H1 (cell line): Measurements from ENCODE around the gene GLDC. TPM values are rescaled to one million over a fixed set of nuclear protein-coding genes. Genes with fewer than 3 reads are reported as not detected.

Experiments used
- CTCF ChIA-PET: fragments of 300-600 bp; sonication (Branson Sonifier 250); formaldehyde crosslinking; loops from one replicate; lab custom pipeline; 2021; ENCODE audit not compliant: partially characterized antibody; lab: Charles Lee
- POLR2A ChIA-PET: fragments of 300-600 bp; sonication (Branson Sonifier 250); formaldehyde crosslinking; loops from one replicate; lab custom pipeline; 2021; ENCODE audit warnings: inconsistent platforms; ENCODE audit not compliant: partially characterized antibody; lab: Charles Lee
- DNase-seq, 2 experiments: peaks; one replicate each; pipeline versions ENCODE4 v3.0.0 to v3.0.0-alpha.2; 2010 to 2022; ENCODE audit warnings: low spot score in 2 of 2, low read depth in 1 of 2, mixed read lengths in 1 of 2
- FAIRE-seq: peaks from 2 replicates; lab custom pipeline; 2011; peaks lifted over from hg19 to GRCh38; lab: Jason Lieb, UNC
- H2AFZ ChIP-seq: 2 replicates; pipeline ENCODE4 v1.8.1; 2012; ENCODE audit warnings: low read length, inconsistent platforms
- H2AK5ac ChIP-seq: 2 replicates; pipeline ENCODE4 v1.6.1; 2013; ENCODE audit warnings: low read depth, low read length
- H2BK120ac ChIP-seq: replicated peaks from 2 replicates; pipeline ENCODE3; 2013; ENCODE audit warnings: low read depth, low read length, inconsistent platforms
- H2BK12ac ChIP-seq: 2 replicates; pipeline ENCODE4 v1.6.1; 2013; ENCODE audit warnings: low read depth, low read length
- H2BK15ac ChIP-seq: 2 replicates; pipeline ENCODE4 v1.6.1; 2013; ENCODE audit warnings: low read length
- H2BK20ac ChIP-seq: 2 replicates; pipeline ENCODE4 v1.6.1; 2013; ENCODE audit warnings: low read length
- H2BK5ac ChIP-seq: 2 replicates; pipeline ENCODE4 v1.6.1; 2013; ENCODE audit warnings: low read depth, low read length
- H3K14ac ChIP-seq: 2 replicates; pipeline ENCODE4 v1.6.1; 2013; ENCODE audit warnings: inconsistent platforms; ENCODE audit not compliant: insufficient read length
- H3K18ac ChIP-seq: 2 replicates; pipeline ENCODE4 v1.6.1; 2013; ENCODE audit warnings: low read length; ENCODE audit errors: extremely low read depth
- H3K23ac ChIP-seq: 2 replicates; pipeline ENCODE4 v1.6.1; 2013; ENCODE audit warnings: inconsistent platforms; ENCODE audit not compliant: insufficient read length
- H3K23me2 ChIP-seq: 2 replicates; pipeline ENCODE4 v1.6.1; 2013; ENCODE audit warnings: low read depth, low read length
- H3K27ac ChIP-seq: 2 replicates; pipeline ENCODE4 v1.6.1; 2011; ENCODE audit warnings: low read depth, low read length, inconsistent platforms
- H3K27me3 ChIP-seq, 4 experiments: replicated peaks in 1 of 4; 1 replicate in 1 of 4; 2 replicates in 3 of 4; pipeline versions ENCODE4 v1.6.1 to v1.8.1; 2011 to 2013; ENCODE audit warnings: low read length in 3 of 4, mild to moderate bottlenecking in 3 of 4, inconsistent platforms in 2 of 4, mixed read lengths in 2 of 4, moderate library complexity in 1 of 4; ENCODE audit not compliant: control insufficient read depth in 3 of 4, insufficient read depth in 3 of 4; ENCODE audit errors: extremely low read depth in 1 of 4
- H3K36me3 ChIP-seq, 4 experiments: 2 replicates each; pipeline versions ENCODE4 v1.6.1 to v1.8.1; 2011 to 2013; ENCODE audit warnings: mild to moderate bottlenecking in 4 of 4, low read length in 3 of 4, moderate library complexity in 2 of 4, control low read depth in 1 of 4, inconsistent platforms in 1 of 4; ENCODE audit not compliant: insufficient read depth in 4 of 4, control insufficient read depth in 2 of 4
- H3K4ac ChIP-seq: replicated peaks from 2 replicates; pipeline ENCODE3; 2013; ENCODE audit warnings: low read length, low read depth, mixed read lengths, inconsistent platforms; ENCODE audit not compliant: insufficient read length
- H3K4me1 ChIP-seq, 4 experiments: replicated peaks in 1 of 4; 1 replicate in 1 of 4; 2 replicates in 3 of 4; pipeline versions ENCODE4 v1.6.1 to v1.8.1; 2011 to 2013; ENCODE audit warnings: low read length in 3 of 4, inconsistent platforms in 2 of 4, mixed read lengths in 1 of 4; ENCODE audit not compliant: insufficient read depth in 4 of 4, control insufficient read depth in 3 of 4
- H3K4me2 ChIP-seq, 2 experiments: 2 replicates each; pipeline versions ENCODE4 v1.6.1 to v1.8.1; 2011 to 2013; ENCODE audit warnings: low read depth in 2 of 2, low read length in 2 of 2, control low read depth in 1 of 2, inconsistent platforms in 1 of 2, mild to moderate bottlenecking in 1 of 2; ENCODE audit not compliant: insufficient read depth in 1 of 2
- H3K4me3 ChIP-seq, 4 experiments: fragments of 200-600, 300-600 bp in 1 of 4; sonication (generic), shearing (Covaris generic), sonication (Bioruptor Twin) in 1 of 4; 2 replicates each; pipeline versions ENCODE4 v1.5.1 to v1.8.1; 2011 to 2016; ENCODE audit warnings: low read length in 4 of 4, low read depth in 3 of 4, control low read depth in 2 of 4, inconsistent platforms in 2 of 4, mild to moderate bottlenecking in 2 of 4, mixed read lengths in 1 of 4, moderate library complexity in 1 of 4; ENCODE audit not compliant: insufficient read depth in 2 of 4; ENCODE audit errors: extremely low read depth in 1 of 4
- H3K56ac ChIP-seq: replicated peaks from 2 replicates; pipeline ENCODE3; 2013; ENCODE audit warnings: low read depth, mild to moderate bottlenecking, mixed read lengths, low read length, inconsistent platforms; ENCODE audit not compliant: insufficient read length
- H3K79me1 ChIP-seq: 2 replicates; pipeline ENCODE4 v1.6.1; 2013; ENCODE audit warnings: low read depth, low read length, control low read depth
- H3K79me2 ChIP-seq, 2 experiments: 2 replicates each; pipeline versions ENCODE4 v1.6.1 to v1.8.1; 2012 to 2013; ENCODE audit warnings: low read length in 2 of 2, mild to moderate bottlenecking in 2 of 2, inconsistent platforms in 1 of 2; ENCODE audit not compliant: insufficient read depth in 2 of 2, control insufficient read depth in 1 of 2
- H3K9ac ChIP-seq, 4 experiments: replicated peaks in 1 of 4; 1 replicate in 1 of 4; 2 replicates in 3 of 4; pipeline versions ENCODE4 v1.6.1 to v1.8.1; 2011 to 2013; ENCODE audit warnings: low read depth in 3 of 4, low read length in 3 of 4, control low read depth in 2 of 4, mild to moderate bottlenecking in 2 of 4, moderate library complexity in 2 of 4, inconsistent platforms in 1 of 4; ENCODE audit errors: extremely low read depth in 1 of 4
- H3K9me3 ChIP-seq, 2 experiments: 2 replicates each; pipeline versions ENCODE4 v1.6.1 to v1.8.1; 2012 to 2013; ENCODE audit warnings: mild to moderate bottlenecking in 2 of 2, moderate library complexity in 2 of 2, control low read depth in 1 of 2, inconsistent platforms in 1 of 2, low read depth in 1 of 2, low read length in 1 of 2, mixed read lengths in 1 of 2; ENCODE audit not compliant: insufficient read depth in 2 of 2
- H4K20me1 ChIP-seq, 2 experiments: replicated peaks in 1 of 2; 2 replicates each; pipeline versions ENCODE3 to v1.8.1; 2011 to 2013; ENCODE audit warnings: inconsistent platforms in 2 of 2, low read length in 2 of 2, mild to moderate bottlenecking in 1 of 2; ENCODE audit not compliant: insufficient read depth in 2 of 2, control insufficient read depth in 1 of 2
- H4K5ac ChIP-seq: 2 replicates; pipeline ENCODE4 v1.6.1; 2013; ENCODE audit warnings: low read length, low read depth, mixed read lengths, inconsistent platforms; ENCODE audit not compliant: insufficient read length
- H4K8ac ChIP-seq: 2 replicates; pipeline ENCODE4 v1.8.0; 2013; ENCODE audit warnings: mild to moderate bottlenecking, moderate library complexity, low read length, inconsistent platforms; ENCODE audit not compliant: insufficient read depth; ENCODE audit errors: extremely low read depth
- H4K91ac ChIP-seq: replicated peaks from 2 replicates; pipeline ENCODE3; 2013; ENCODE audit warnings: low read length, mixed read lengths, inconsistent platforms; ENCODE audit not compliant: insufficient read length
- BACH1 ChIP-seq: IDR thresholded peaks from 2 replicates; pipeline ENCODE4 v1.6.1; 2012; ENCODE audit warnings: low read length, improper control_type of control experiment
- BRCA1 ChIP-seq: IDR thresholded peaks from 2 replicates; pipeline ENCODE4 v1.6.1; 2012; ENCODE audit warnings: low read depth, low read length, improper control_type of control experiment
- CEBPB ChIP-seq: IDR thresholded peaks from 2 replicates; pipeline ENCODE4 v1.6.1; 2012; ENCODE audit warnings: low read depth, low read length
- CHD1 ChIP-seq: IDR thresholded peaks from 2 replicates; pipeline ENCODE4 v1.6.1; 2012; ENCODE audit warnings: low read depth, low read length, improper control_type of control experiment
- HDAC6 ChIP-seq: IDR thresholded peaks from one replicate; pipeline ENCODE4 v1.7.1; 2012; ENCODE audit warnings: low read depth, mild to moderate bottlenecking, inconsistent platforms, low read length, moderate library complexity
- JUND ChIP-seq: IDR thresholded peaks from 2 replicates; pipeline ENCODE4 v1.6.1; 2011; ENCODE audit warnings: mild to moderate bottlenecking, improper control_type of control experiment, low read length
- KDM5A ChIP-seq: fragments of 200-600 bp; IDR thresholded peaks from 2 replicates; pipeline ENCODE4 v1.7.1; 2012; ENCODE audit warnings: mild to moderate bottlenecking, low read length, inconsistent platforms, mixed read lengths
- NRF1 ChIP-seq: IDR thresholded peaks from 2 replicates; pipeline ENCODE4 v1.6.1; 2011; ENCODE audit warnings: mild to moderate bottlenecking, low read depth, low read length, improper control_type of control experiment
- POLR2A ChIP-seq, 2 experiments: IDR thresholded peaks; 1 replicate in 1 of 2; 2 replicates in 1 of 2; pipeline ENCODE4 v1.6.1; 2011; ENCODE audit warnings: low read depth in 2 of 2, low read length in 2 of 2, mild to moderate bottlenecking in 2 of 2; ENCODE audit errors: control extremely low read depth in 1 of 2
- POLR2AphosphoS5 ChIP-seq: IDR thresholded peaks from 2 replicates; pipeline ENCODE4 v1.6.1; 2011; ENCODE audit warnings: low read depth, low read length
- RFX5 ChIP-seq: IDR thresholded peaks from 2 replicates; pipeline ENCODE4 v1.6.1; 2011; ENCODE audit warnings: low read depth, low read length, improper control_type of control experiment, borderline replicate concordance
- RXRA ChIP-seq: IDR thresholded peaks from 2 replicates; pipeline ENCODE4 v1.6.1; 2011; ENCODE audit warnings: low read depth, mild to moderate bottlenecking, low read length, moderate library complexity; ENCODE audit not compliant: insufficient read depth
- SAP30 ChIP-seq: fragments of 300-600 bp; sonication (generic); IDR thresholded peaks from 2 replicates; pipeline ENCODE4 v1.7.1; 2012; ENCODE audit warnings: low read length, moderate library complexity, mild to moderate bottlenecking, inconsistent platforms; ENCODE audit not compliant: insufficient read depth, insufficient replicate concordance
- SRF ChIP-seq: IDR thresholded peaks from 2 replicates; pipeline ENCODE4 v1.6.1; 2011; ENCODE audit warnings: mild to moderate bottlenecking, low read depth, low read length, moderate library complexity
- TAF1 ChIP-seq: IDR thresholded peaks from 2 replicates; pipeline ENCODE4 v1.6.1; 2011; ENCODE audit warnings: mild to moderate bottlenecking, low read depth, low read length
- TBP ChIP-seq: IDR thresholded peaks from 2 replicates; pipeline ENCODE4 v1.6.1; 2011; ENCODE audit warnings: low read depth, low read length, improper control_type of control experiment
- whole genome bisulfite sequencing, 2 experiments: shearing (Covaris generic) in 1 of 2; methylation state at CpG; one replicate each; pipeline versions ENCODE4 v1.1.6 to v1.1.7; 2013 to 2015; ENCODE audit warnings: low lambda C conversion rate in 2 of 2, mixed read lengths in 2 of 2, inconsistent platforms in 1 of 2, low coverage in 1 of 2, missing lambda C conversion rate in 1 of 2; ENCODE audit not compliant: insufficient replicate concordance in 2 of 2, insufficient coverage in 1 of 2, insufficient read length in 1 of 2; ENCODE audit errors: extremely low coverage in 1 of 2, missing lambda C conversion rate in 1 of 2; 5-methylcytosine and 5-hydroxymethylcytosine counted together
- polyA plus RNA-seq, 7 experiments: library from polyadenylated mRNA; depleted of rRNA in 3 of 7; stranded (reverse) in 5 of 7; unstranded in 2 of 7; fragments of >200 nt in 5 of 7; fragments of 200-250 nt in 2 of 7; gene quantifications; 1 replicate in 5 of 7; 2 replicates in 1 of 7; 4 replicates in 1 of 7; pipeline versions ENCODE4 v1.2.1 to v1.2.3, GENCODE V29; 2011 to 2013; ENCODE audit warnings: missing spikeins in 2 of 7, mixed read lengths in 2 of 7
- total RNA-seq: library from RNA; stranded (reverse); fragmentation: NEBNext Ultra II Directional; extraction: Animal tissue kit (Norgen Biotek cat#: 25700); gene quantifications from 2 replicates; pipeline ENCODE4 v1.2.1, GENCODE V29; 2021

Gene GLDC
- total and polyA plus RNA-seq, 2 of the 8 experiments (the other 6 are each of a cell fraction or from before 2014, with no cell fraction given) = 48.8 to 101 TPM

DNA sequence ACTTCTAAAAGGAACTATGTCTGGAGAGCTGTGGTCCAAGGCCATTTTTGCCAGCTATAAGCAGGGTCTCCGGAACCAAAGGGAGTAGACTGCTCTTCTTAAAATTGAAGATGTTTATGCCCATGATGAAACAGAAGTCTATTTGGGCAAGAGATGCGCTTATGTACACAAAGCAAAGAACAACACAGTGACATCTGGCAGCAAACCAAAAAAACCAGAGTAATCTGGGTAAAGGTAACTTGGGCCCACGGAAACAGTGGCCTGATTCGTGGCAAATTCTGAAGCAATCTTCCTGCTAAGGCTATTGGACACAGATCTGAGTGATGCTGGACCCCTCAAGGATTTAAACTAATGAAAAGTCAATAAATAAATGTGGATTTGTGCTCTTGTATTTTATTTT, 29.7 kb upstream of the GLDC start:
- Histone ChIP-seq H2BK120ac (no peak overlapping the region), H2AFZ (no peak overlapping the region), H2BK5ac (no peak overlapping the region)
- TF ChIP-seq POLR2A (IDR thresholded peaks at IDR 0.05; ENCODE audit: control extremely low read depth in 1 of 2, low read depth in 2 of 2, low read length in 2 of 2) (no peak), RXRA (no peak), SAP30 (no peak), NRF1 (no peak), TAF1 (no peak), CHD1 (no peak), JUND (no peak), SRF (no peak), BACH1 (no peak), POLR2AphosphoS5 (no peak), HDAC6 (no peak), TBP (no peak), RFX5 (no peak), KDM5A (no peak), CEBPB (no peak), BRCA1 (no peak)
- TF ChIP-seq, all 59 proteins: peak for 0
- H3K18ac ChIP-seq = no peak overlapping the region
- H3K56ac ChIP-seq = no peak overlapping the region
- ChIA-PET CTCF (interaction anchor here (0.7 to 4.6 kb wide), 3 partner anchors 8 to 313 kb away, joined by 3 to 26 read pairs (median 5); no protein-coding TSS in a partner anchor), POLR2A (interaction anchor here (1.1 kb wide), 1 partner anchor 11 kb away, joined by 3 read pairs; no protein-coding TSS in a partner anchor)
- no peaks in the 10 kb centered on the region for H3K79me2 ChIP-seq
- H4K5ac ChIP-seq = no peak overlapping the region
- 93% methylated on average over 4 of the region's 4 CpGs; no CpG with 5 or more reads in 1 of the 2 experiments for WGBS, 2 experiments
- no peaks in the 10 kb centered on the region for H4K20me1 ChIP-seq
- no peak overlapping the region for H2BK12ac ChIP-seq
- H3K36me3 ChIP-seq = peaks cover 0 to 4% (median 0%) of the 10 kb centered on the region in 4 experiments; a peak in 1 of 8 replicates
- no peaks in the 10 kb centered on the region for H3K9me3 ChIP-seq
- no peak overlapping the region for H3K4ac ChIP-seq
- H3K23ac ChIP-seq = no peak overlapping the region
- no peak overlapping the region for H2AK5ac ChIP-seq
- H3K4me1 ChIP-seq = no peaks in the 10 kb centered on the region
- H3K27ac ChIP-seq = no peak overlapping the region
- no peak overlapping the region for H2BK15ac ChIP-seq
- no peaks in the 10 kb centered on the region for H3K23me2 ChIP-seq
- no peaks in the 10 kb centered on the region for H3K79me1 ChIP-seq
- no peak overlapping the region for H4K91ac ChIP-seq
- H2BK20ac ChIP-seq = no peak overlapping the region
- H3K9ac ChIP-seq = no peak overlapping the region
- no peak overlapping the region for H4K8ac ChIP-seq
- H3K14ac ChIP-seq = no peak overlapping the region
- no peak overlapping the region for H3K4me3 ChIP-seq
- FAIRE-seq (no peak), DNase-seq (no peak)
- H3K4me2 ChIP-seq = no peak overlapping the region
- H3K27me3 ChIP-seq = no peaks in the 10 kb centered on the region
